Gastroesophageal sphincter (tissue), 3 donors: Measurements from ENCODE around the gene FBXO39.

Experiments used
- POLR2A ChIP-seq, 2 donors: fragments of 450-650 bp; IDR thresholded peaks; one replicate each; pipeline ENCODE4 v1.6.1; 2017; ENCODE audit warnings: antibody characterized with exemption in 2 of 2, mild to moderate bottlenecking in 2 of 2, moderate library complexity in 1 of 2
- POLR2AphosphoS5 ChIP-seq: sonication (generic); formaldehyde crosslinking; IDR thresholded peaks from one replicate; pipeline ENCODE4 v1.6.1; 2017; ENCODE audit warnings: antibody characterized with exemption
- TF ChIP-seq, protein P1 (sequence below), 4 experiments: fragments of 200-600 bp in 2 of 4; fragments of 450-650 bp in 2 of 4; sonication (generic) in 1 of 4; IDR thresholded peaks; one replicate each; pipeline ENCODE4 v1.5.1; 2017 to 2019; ENCODE audit warnings: antibody characterized with exemption in 4 of 4, mild to moderate bottlenecking in 2 of 4, moderate library complexity in 2 of 4

DNA sequence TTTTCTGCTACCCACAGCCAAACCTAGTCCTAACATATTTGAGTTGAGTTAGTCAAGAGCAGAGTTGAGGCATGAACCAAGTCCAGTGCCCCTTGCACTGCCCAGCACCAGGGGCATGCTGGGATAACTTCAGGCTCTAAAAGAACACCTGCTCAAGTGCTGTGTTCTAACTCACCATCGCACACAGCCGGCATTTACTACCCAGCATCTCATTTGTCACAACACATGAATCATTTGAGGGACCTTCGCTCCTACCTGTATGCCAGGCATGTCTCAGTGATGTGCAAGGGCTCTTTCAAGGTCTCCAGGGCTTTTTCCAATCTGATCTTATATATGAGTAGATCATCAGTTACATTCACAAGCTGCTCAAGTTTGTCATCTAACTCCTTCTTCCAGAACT, 42.9 kb downstream of the FBXO39 start:
- TF ChIP-seq POLR2A (IDR thresholded peaks at IDR 0.05) (no peak), POLR2AphosphoS5 (no peak)
- TF ChIP-seq, protein P1, sequence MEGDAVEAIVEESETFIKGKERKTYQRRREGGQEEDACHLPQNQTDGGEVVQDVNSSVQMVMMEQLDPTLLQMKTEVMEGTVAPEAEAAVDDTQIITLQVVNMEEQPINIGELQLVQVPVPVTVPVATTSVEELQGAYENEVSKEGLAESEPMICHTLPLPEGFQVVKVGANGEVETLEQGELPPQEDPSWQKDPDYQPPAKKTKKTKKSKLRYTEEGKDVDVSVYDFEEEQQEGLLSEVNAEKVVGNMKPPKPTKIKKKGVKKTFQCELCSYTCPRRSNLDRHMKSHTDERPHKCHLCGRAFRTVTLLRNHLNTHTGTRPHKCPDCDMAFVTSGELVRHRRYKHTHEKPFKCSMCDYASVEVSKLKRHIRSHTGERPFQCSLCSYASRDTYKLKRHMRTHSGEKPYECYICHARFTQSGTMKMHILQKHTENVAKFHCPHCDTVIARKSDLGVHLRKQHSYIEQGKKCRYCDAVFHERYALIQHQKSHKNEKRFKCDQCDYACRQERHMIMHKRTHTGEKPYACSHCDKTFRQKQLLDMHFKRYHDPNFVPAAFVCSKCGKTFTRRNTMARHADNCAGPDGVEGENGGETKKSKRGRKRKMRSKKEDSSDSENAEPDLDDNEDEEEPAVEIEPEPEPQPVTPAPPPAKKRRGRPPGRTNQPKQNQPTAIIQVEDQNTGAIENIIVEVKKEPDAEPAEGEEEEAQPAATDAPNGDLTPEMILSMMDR (IDR thresholded peaks at IDR 0.05) = no peak
